ENCODE measurements around the gene ERGIC1. TPM values are rescaled to one million over a fixed set of nuclear protein-coding genes. Genes with fewer than 3 reads are reported as not detected.

ERGIC1 gene
- total RNA-seq, 4 donors from 2014 or later: 54.4 to 108 (median 88.0) TPM

DNA sequence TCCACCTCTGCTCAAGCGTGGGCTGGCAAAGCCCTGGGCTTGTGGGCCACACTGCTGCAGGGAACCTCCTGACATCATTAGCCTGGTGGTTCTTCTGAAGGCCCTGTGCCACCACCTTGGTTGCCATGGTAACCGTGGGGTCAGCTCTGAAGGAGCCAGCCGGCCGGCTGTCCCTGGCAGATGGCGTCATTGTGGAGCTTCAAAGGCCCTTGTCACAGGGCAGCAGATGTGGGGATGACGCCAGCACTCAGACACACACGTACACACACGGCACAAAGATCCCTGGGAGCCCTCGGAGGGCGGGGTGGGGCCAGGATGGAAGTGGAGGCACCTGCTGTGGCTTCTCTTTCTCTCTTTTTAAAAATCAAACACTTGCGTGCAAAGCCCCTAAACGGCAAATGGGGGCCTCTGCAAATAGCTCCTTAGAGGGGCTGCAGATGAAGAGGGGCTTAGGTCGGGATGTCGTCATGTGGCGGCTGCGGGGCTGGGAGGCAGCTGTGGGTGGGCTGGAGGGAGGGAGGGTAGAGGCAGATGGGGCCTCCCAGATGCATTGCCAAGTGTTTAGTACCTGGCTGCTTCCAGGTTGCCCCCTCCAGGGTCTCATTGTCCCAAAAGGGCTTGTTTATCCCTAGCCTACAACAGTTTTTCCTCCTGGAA is 105.7 kb downstream of the ERGIC1 start:
- Histone ChIP-seq H3K36me3 (peaks cover 0 to 20% of the 10 kb centered on the region in 2 donors), H3K27ac (no peak overlapping the region), H3K4me1 (no peaks in the 10 kb centered on the region), H3K9me3 (no peaks in the 10 kb centered on the region), H3K27me3 (no peaks in the 10 kb centered on the region), H3K4me3 (no peak overlapping the region)
- ATAC-seq (no peak), DNase-seq (no peak)
- intact Hi-C loops (cut with DNase I; ENCODE audit: low total_unique reads) (loop anchor here (10.0 kb wide), 1 partner anchor 475 kb away; no protein-coding TSS in a partner anchor), in situ Hi-C loops (cut with MboI; ENCODE audit: low sequenced_read_pairs in 4 of 4) (loop anchor here in 3 of 4 donors (10.0 to 25.0 kb wide), 2 partner anchors 475 to 477 kb away; partner anchors contain the start of gene SH3PXD2B (in 2 of the 3))
- TF ChIP-seq, protein P1, sequence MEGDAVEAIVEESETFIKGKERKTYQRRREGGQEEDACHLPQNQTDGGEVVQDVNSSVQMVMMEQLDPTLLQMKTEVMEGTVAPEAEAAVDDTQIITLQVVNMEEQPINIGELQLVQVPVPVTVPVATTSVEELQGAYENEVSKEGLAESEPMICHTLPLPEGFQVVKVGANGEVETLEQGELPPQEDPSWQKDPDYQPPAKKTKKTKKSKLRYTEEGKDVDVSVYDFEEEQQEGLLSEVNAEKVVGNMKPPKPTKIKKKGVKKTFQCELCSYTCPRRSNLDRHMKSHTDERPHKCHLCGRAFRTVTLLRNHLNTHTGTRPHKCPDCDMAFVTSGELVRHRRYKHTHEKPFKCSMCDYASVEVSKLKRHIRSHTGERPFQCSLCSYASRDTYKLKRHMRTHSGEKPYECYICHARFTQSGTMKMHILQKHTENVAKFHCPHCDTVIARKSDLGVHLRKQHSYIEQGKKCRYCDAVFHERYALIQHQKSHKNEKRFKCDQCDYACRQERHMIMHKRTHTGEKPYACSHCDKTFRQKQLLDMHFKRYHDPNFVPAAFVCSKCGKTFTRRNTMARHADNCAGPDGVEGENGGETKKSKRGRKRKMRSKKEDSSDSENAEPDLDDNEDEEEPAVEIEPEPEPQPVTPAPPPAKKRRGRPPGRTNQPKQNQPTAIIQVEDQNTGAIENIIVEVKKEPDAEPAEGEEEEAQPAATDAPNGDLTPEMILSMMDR (IDR thresholded peaks at IDR 0.05 in 4 of 5, conservative IDR thresholded peaks at IDR 0.05 in 1 of 5): no peak
- no peak for TF ChIP-seq POLR2A (IDR thresholded peaks at IDR 0.05)

DNA sequence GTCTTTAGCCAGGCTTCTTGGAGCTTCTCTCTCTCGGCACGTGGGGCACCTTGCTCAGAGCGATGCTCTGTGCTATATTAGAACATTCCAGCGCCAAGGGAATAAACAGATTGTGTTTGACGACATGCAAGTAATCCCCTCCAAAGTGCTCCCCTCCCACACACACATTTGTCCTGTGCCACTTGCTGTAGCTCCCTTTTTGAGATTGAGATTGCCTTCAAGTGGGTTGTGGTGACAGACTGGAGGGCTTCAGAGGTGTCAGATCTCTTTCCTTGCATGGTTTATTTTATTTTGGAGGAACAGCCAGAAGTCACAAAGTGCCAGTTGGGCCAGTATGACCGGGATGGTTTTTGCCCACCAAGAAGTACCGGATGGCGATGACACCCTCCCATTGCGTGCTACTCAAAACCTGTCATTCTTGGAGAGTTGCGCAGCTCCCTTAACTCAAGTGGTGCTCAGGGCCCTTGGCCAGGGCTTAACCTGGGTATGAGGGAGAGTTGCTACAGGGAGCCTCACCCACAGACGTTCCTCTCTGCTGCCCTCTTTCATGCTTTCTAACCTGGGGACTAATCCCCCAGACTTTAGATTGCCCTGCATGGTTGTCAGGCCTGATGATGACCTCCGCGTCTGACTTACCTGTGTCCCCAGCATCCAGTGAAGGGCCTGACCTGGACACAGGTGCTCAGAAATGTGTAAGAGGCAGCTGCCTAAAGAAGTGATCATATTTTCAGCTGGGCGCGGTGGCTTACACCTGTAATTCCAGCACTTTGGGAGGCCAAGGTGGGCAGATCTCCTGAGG is 106.4 kb downstream of the ERGIC1 start:
- H3K27ac ChIP-seq: no peak overlapping the region
- peaks cover 0 to 14% of the 10 kb centered on the region in 2 donors for H3K36me3 ChIP-seq
- DNase-seq (no peak), ATAC-seq (no peak)
- no peaks in the 10 kb centered on the region for H3K27me3 ChIP-seq
- in situ Hi-C loops (cut with MboI; ENCODE audit: low sequenced_read_pairs in 4 of 4): loop anchor here in 3 of 4 donors (10.0 to 25.0 kb wide), 2 partner anchors 476 to 478 kb away; partner anchors contain the start of gene SH3PXD2B (in 2 of the 3)
- intact Hi-C loops (cut with DNase I; ENCODE audit: low total_unique reads): no loop called here
- TF ChIP-seq, protein P1 (IDR thresholded peaks at IDR 0.05 in 4 of 5, conservative IDR thresholded peaks at IDR 0.05 in 1 of 5): no peak
- TF ChIP-seq POLR2A (IDR thresholded peaks at IDR 0.05): no peak
- H3K4me1 ChIP-seq: no peaks in the 10 kb centered on the region
- H3K9me3 ChIP-seq: no peaks in the 10 kb centered on the region
- no peak overlapping the region for H3K4me3 ChIP-seq

DNA sequence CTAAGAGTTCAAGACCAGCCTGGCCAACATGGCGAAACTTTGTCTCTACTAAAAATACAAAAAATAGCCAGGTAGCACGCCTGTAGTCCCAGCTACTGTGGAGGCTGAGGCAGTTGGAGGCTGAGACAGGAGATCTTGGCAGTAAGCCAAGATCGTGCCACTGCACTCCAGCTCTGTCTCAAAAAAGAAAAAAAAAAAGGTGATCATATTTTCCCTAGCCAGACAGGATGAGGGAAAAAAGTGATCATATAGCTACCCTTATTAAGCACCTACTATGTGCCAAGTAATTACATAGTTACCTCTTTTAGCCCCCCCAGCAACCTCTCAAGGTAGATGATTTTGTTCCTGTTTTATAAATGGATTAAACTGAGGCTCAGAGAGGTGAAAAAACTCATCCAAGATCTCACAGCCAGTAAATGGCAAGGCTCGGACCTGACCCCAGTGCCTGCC is 107.0 kb downstream of the ERGIC1 start:
- H3K36me3 ChIP-seq: peaks cover 0 to 11% of the 10 kb centered on the region in 2 donors
- DNase-seq (no peak), ATAC-seq (no peak)
- in situ Hi-C loops (cut with MboI; ENCODE audit: low sequenced_read_pairs in 4 of 4): loop anchor here in 3 of 4 donors (10.0 to 25.0 kb wide), 2 partner anchors 476 to 479 kb away; partner anchors contain the start of gene SH3PXD2B (in 2 of the 3)
- H3K27me3 ChIP-seq: no peaks in the 10 kb centered on the region
- intact Hi-C loops (cut with DNase I; ENCODE audit: low total_unique reads): no loop called here
- no peak overlapping the region for H3K4me3 ChIP-seq
- no peaks in the 10 kb centered on the region for H3K4me1 ChIP-seq
- TF ChIP-seq POLR2A (IDR thresholded peaks at IDR 0.05): no peak
- TF ChIP-seq, protein P1 (IDR thresholded peaks at IDR 0.05 in 4 of 5, conservative IDR thresholded peaks at IDR 0.05 in 1 of 5): no peak
- no peak overlapping the region for H3K27ac ChIP-seq
- no peaks in the 10 kb centered on the region for H3K9me3 ChIP-seq

DNA sequence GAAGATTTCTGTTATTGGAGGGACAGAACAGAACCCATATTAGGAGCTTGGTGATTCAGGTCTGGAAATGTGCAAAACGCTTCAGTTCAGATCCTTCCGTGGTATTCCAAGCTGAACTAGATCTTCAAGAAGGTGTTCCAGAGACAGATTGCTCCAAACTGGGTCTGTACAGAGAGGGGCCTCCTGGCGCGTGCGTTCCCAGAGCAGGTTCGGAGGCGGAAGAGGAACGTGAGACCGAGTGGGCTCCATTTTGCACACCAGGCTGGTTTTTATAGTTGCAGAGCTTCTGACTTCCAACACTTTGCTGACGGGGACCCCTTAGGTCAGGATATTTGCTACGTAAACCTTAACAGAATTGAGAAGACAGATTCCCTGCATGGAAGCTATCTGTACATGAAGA is 108.5 kb downstream of the ERGIC1 start:
- ATAC-seq (no peak), DNase-seq (no peak)
- no peaks in the 10 kb centered on the region for H3K9me3 ChIP-seq
- no peak overlapping the region for H3K4me3 ChIP-seq
- H3K4me1 ChIP-seq: no peaks in the 10 kb centered on the region
- intact Hi-C loops (cut with DNase I; ENCODE audit: low total_unique reads) (no loop called here), in situ Hi-C loops (cut with MboI; ENCODE audit: low sequenced_read_pairs in 4 of 4) (loop anchor here in 3 of 4 donors (10.0 to 25.0 kb wide), 2 partner anchors 478 to 480 kb away; partner anchors contain the start of gene SH3PXD2B (in 2 of the 3))
- H3K36me3 ChIP-seq: peaks cover 0 to 11% of the 10 kb centered on the region in 2 donors
- no peaks in the 10 kb centered on the region for H3K27me3 ChIP-seq
- no peak overlapping the region for H3K27ac ChIP-seq
- TF ChIP-seq, protein P1 (IDR thresholded peaks at IDR 0.05 in 4 of 5, conservative IDR thresholded peaks at IDR 0.05 in 1 of 5): no peak
- TF ChIP-seq POLR2A (IDR thresholded peaks at IDR 0.05): no peak
